Measurements from ENCODE around the gene IER5L. TPM values are rescaled to one million over a fixed set of nuclear protein-coding genes. Genes with fewer than 3 reads are reported as not detected.

The IER5L gene
- total RNA-seq, 2 donors from 2014 or later: 0.64 to 1.8 TPM

DNA sequence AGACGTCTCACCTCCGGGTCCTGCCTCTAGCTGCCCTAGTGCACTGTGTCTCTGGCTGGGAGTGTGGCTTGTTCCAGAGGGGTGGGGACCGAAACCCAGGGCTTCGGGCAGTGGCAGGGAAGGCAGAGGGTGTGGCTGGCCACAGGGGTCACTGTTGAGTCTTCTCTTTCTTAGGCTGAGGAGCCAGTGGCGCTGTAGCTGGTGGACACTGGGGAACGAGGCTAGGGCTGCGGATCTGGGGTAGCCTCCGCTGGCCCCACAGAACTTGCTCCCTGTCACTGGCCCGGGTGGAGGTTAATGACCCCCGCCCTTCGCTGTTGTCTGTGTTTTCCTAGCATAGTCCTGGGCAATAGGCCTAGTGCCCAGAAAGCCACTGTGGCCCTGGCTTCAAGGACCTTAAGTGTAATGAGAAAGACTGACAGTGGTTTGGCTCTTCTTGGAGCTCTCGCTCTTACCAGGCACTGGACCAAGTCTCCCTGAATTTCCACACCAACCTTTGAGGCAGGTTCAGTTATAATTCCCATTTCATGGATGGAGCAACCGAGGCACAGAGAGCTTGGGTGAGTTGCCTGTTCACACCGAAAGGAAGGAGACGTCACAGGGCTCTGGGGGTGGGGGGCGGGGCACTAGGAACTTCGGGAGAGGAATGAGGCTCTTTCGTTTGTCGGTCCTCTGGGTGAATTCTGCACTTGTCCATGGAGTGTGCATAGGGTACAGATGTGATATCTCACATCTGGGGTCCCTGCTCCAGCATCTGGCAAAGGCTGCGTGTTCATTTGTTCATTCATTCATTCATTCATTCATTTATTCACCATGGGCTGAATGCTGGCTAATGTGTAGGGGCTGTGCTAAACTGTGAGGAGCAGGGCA lies 4.8 kb upstream of the IER5L start:
- Mint-ChIP-seq H3K36me3 (no peaks in the 10 kb centered on the region), H3K4me3 (no peak overlapping the region), H3K27ac (no peak overlapping the region), H3K27me3 (peaks cover 0 to 5% of the 10 kb centered on the region in 2 donors), H3K4me1 (ENCODE audit: low read depth in 2 of 2) (peaks cover 2 to 6% of the 10 kb centered on the region in 2 donors), H3K9me3 (no peaks in the 10 kb centered on the region)
- DNase-seq (ENCODE audit: low spot score) (no peak), ATAC-seq (no peak)

- Mint-ChIP-seq H3K4me3 (no peak overlapping the region), H3K27ac (no peak overlapping the region), H3K9me3 (no peaks in the 10 kb centered on the region), H3K27me3 (peaks cover 0 to 5% of the 10 kb centered on the region in 2 donors), H3K4me1 (ENCODE audit: low read depth in 2 of 2) (peaks cover 5 to 6% of the 10 kb centered on the region in 2 donors), H3K36me3 (no peaks in the 10 kb centered on the region)
- no peak for ATAC-seq
- no peak for DNase-seq (ENCODE audit: low spot score)
Measured at GRCh38 chr9:129182122-129182521, 4.1 kb upstream of the IER5L start.

DNA sequence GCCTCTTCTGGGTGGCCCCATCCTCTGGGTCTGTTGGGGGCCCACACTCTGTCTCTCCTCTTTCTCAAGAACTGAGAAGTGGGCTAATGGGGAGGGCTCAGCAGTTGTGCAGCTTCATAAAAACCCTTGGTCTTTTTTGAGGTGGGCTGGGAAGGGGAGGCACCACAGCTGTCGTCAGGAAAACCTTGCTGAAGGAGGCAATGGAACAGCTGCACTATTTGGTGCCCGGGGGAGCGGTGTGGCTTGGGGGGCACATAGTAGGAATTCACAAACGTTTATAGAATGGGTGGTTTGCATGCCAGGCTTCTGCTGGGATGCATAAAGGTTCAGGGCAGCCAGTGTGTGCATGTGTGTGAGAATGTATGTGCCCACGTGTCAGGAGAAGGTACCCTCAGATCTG lies 3.2 kb upstream of the IER5L start:
- H3K27ac Mint-ChIP-seq: no peak overlapping the region
- DNase-seq (ENCODE audit: low spot score): no peak
- no peak for ATAC-seq
- peaks cover 0 to 5% of the 10 kb centered on the region in 2 donors for H3K27me3 Mint-ChIP-seq
- peaks cover 5 to 6% of the 10 kb centered on the region in 2 donors for H3K4me1 Mint-ChIP-seq (ENCODE audit: low read depth in 2 of 2)
- no peak overlapping the region for H3K4me3 Mint-ChIP-seq
- no peaks in the 10 kb centered on the region for H3K9me3 Mint-ChIP-seq
- H3K36me3 Mint-ChIP-seq: no peaks in the 10 kb centered on the region

DNA sequence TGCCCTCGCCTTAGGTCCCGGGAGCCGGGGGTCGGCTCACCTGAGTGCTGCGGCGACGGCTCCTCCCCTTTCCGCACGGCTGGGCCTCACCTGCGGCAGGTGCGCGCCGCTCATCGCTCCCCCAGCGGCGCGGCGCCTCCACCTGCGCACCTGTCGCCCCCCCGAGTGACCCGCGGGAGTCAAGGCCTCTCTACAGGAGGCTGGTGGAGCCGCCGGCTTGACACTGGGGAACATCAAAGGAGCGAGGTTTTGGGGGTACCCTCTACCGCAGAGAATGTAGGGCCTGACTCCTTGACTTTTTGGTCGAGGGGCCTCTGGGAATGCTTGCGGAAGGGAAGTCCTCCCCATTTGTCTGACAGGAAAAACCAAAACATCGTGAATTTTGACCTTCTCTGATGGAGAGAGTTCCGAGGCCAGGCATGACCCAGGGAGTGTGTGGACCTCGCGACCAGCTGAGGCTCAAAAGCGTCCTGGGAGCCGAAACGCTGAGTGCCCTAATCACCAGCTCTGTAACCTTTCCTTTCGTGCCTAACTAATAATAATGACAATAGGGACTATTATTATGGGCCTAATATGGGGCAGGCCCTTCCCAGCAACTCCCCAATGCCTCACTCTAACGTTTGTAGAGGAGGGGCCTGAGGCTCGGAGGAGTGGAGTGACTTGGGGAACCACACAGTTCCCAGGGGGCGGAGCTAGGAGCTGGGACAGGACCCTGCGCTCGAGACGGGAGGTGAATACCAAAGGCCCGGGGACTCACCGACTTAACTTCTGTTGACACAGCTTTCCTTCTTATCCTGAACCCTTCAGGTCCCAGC lies 714 bp upstream of the IER5L start:
- Mint-ChIP-seq H3K4me3 (peak overlapping the region; percentile 21), H3K27ac (no peak overlapping the region), H3K27me3 (peaks cover 0 to 3% of the 10 kb centered on the region in 2 donors), H3K4me1 (ENCODE audit: low read depth in 2 of 2) (peaks cover 0 to 8% of the 10 kb centered on the region in 2 donors), H3K36me3 (no peaks in the 10 kb centered on the region), H3K9me3 (no peaks in the 10 kb centered on the region)
- ATAC-seq (no peak), DNase-seq (ENCODE audit: low spot score) (no peak)

DNA sequence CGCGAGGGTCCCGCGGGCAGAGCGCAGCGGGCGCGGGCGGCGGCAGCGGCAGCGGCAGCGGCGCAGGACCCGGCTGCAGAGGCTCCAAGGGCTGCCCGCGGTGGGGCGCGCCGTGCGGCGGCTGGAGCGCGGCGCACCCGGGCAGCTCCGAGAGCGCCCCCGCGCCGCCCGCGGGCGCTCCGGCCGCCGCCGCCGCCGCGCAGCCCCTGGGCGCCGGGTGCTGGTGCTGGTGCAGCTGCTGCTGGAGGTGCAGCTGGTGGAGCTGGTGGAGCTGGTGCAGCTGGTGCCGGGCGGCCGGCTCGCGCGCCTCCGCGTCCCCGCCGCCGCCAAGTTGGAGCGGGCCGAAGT lies 644 bp downstream of the IER5L start:
- ATAC-seq (peak; percentile 2 to 18), DNase-seq (ENCODE audit: low spot score) (no peak)
- no peaks in the 10 kb centered on the region for H3K36me3 Mint-ChIP-seq
- H3K4me1 Mint-ChIP-seq (ENCODE audit: low read depth in 2 of 2): peaks cover 0 to 10% of the 10 kb centered on the region in 2 donors
- no peaks in the 10 kb centered on the region for H3K9me3 Mint-ChIP-seq
- H3K4me3 Mint-ChIP-seq: peak overlapping the region; percentile 76
- H3K27ac Mint-ChIP-seq: no peak overlapping the region
- peaks cover 6 to 7% of the 10 kb centered on the region in 2 donors for H3K27me3 Mint-ChIP-seq

DNA sequence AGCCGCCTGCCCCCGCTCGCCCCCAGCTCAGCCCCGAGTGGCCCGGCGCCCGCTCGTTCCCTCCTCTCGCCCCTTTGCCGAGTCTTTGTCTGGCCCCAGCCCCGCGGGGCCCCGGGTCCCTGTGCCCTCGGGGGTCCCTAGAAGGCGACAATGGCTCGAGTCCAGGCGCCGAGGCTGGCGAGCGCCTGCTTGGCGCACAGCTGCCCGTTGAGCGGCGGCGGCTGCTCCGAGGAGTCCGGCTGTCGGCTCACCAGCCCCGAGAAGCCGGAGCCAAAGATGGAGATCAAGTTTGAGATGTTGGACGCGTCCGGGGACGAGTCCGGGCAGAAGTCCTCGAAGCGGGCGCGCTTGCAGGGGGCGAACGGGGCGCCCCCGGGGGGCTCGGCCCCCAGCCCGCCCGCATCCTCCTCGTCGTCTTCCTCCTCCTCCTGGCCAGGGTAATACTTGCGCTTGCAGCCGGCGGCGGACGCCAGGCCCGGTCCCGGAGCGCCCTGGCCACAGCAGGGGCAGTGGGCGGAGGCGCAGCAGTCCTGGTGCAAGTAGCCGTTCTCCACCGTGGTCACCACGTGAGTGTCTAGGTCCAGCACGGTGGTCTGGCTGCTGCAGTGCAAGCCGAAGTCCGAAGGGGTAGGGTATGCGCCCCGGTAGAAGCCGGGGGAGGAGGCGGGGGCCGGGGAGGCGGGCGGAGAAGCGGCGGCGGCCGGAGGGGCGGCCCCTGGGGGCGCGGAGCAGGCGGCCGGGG lies 1.2 kb downstream of the IER5L start:
- peaks cover 0 to 10% of the 10 kb centered on the region in 2 donors for H3K4me1 Mint-ChIP-seq (ENCODE audit: low read depth in 2 of 2)
- ATAC-seq (no peak), DNase-seq (ENCODE audit: low spot score) (no peak)
- H3K27me3 Mint-ChIP-seq: peaks cover 4 to 6% of the 10 kb centered on the region in 2 donors
- H3K9me3 Mint-ChIP-seq: no peaks in the 10 kb centered on the region
- H3K4me3 Mint-ChIP-seq: peak overlapping the region; percentile 88
- no peak overlapping the region for H3K27ac Mint-ChIP-seq
- no peaks in the 10 kb centered on the region for H3K36me3 Mint-ChIP-seq

DNA sequence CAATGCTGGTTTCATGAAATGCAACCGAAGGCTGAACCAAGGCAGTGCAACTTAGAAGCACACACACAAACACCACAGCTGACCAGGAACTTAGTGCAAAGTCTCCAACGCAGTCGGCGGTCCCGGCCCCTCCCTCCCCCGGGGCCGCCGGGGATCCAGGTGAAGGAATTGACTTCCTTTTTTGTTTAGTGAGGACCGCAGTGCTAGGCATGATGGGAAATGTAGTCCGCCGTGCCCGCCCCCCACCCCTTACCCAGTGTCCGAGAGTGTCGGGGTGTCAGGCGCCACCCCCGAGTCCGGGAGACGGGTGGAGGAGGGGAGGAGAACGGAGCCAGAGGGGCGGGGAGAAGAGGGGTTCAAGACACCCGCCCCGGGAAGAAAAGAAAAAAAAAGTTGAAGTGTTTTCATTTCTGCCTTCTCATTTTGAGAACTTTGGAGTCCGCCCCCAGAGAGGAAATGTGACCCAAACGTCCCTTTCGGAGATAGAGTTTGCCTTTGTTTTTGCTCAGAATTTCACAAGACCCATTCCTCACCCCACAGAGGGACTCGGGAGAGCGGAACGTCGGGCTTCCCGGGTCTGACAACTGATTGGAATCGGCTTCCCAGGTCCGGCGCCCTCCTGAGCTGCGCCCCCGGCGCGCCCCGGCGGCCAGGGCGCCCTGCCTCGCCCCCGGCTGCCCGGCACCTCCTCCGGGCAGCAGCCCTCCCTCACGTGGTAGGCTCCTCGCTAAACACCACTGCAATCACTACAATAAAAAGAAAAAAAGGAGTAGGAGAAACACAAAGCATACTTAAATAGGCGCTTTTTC lies 2.0 kb downstream of the IER5L start:
- peaks cover 0 to 10% of the 10 kb centered on the region in 2 donors for H3K4me1 Mint-ChIP-seq (ENCODE audit: low read depth in 2 of 2)
- DNase-seq (ENCODE audit: low spot score): no peak
- no peak for ATAC-seq
- H3K27ac Mint-ChIP-seq: peak overlapping the region in 1 of 2 donors; percentile 45
- peak overlapping the region; percentile 88 for H3K4me3 Mint-ChIP-seq
- H3K36me3 Mint-ChIP-seq: no peaks in the 10 kb centered on the region
- no peaks in the 10 kb centered on the region for H3K9me3 Mint-ChIP-seq
- peaks cover 6 to 11% of the 10 kb centered on the region in 2 donors for H3K27me3 Mint-ChIP-seq

- Mint-ChIP-seq H3K27me3 (peaks cover 6 to 11% of the 10 kb centered on the region in 2 donors), H3K4me1 (ENCODE audit: low read depth in 2 of 2) (peaks cover 0 to 10% of the 10 kb centered on the region in 2 donors), H3K27ac (peak overlapping the region in 1 of 2 donors; percentile 45), H3K9me3 (no peaks in the 10 kb centered on the region), H3K36me3 (no peaks in the 10 kb centered on the region), H3K4me3 (peak overlapping the region; percentile 88)
- DNase-seq (ENCODE audit: low spot score) (no peak), ATAC-seq (no peak)
Measured at GRCh38 chr9:129175515-129175824, 2.6 kb downstream of the IER5L start.

DNA sequence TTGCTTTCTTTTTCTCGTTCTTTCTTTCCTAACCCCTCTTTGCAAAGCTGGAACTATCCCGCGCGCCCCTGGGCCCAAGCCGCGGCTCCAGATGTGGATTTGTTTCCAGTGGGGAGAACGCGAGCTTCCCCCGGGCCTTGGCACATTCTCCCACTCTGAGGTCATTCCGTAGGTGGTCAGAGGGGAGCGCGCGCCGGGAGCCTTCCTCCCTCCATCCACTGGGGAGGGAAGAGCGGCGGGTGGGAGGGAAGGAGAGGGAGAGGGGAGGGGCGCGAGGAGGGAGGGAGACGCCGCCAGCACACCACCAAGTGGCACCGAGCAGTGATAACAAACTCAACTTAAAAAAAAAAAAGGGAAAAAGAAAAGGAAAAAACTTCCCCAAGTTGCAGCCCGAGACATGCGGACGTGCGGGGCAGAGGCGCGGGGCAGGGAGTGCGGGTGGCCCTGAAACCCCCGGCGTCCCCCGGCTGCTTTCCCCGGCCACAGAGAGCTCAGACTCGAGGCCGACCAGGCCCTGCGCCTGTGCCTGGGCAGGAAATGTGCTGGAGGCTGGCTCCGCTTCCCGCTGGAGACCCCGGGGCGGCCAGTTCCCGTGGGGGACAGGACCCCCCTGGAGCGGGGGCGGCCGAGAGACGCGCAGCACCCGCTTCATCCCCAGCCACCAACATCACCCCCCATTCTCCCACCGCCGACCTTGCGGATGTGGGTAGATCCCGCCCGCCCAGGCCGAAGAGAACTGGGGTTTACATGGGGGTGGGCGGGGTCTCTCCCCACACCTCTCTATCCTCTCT lies 3.1 kb downstream of the IER5L start:
- Mint-ChIP-seq H3K27me3 (peaks cover 6 to 11% of the 10 kb centered on the region in 2 donors), H3K4me1 (ENCODE audit: low read depth in 2 of 2) (peaks cover 0 to 10% of the 10 kb centered on the region in 2 donors), H3K27ac (peak overlapping the region in 1 of 2 donors; percentile 45), H3K4me3 (peak overlapping the region; percentile 88), H3K36me3 (no peaks in the 10 kb centered on the region), H3K9me3 (no peaks in the 10 kb centered on the region)
- DNase-seq (ENCODE audit: low spot score) (no peak), ATAC-seq (no peak)

DNA sequence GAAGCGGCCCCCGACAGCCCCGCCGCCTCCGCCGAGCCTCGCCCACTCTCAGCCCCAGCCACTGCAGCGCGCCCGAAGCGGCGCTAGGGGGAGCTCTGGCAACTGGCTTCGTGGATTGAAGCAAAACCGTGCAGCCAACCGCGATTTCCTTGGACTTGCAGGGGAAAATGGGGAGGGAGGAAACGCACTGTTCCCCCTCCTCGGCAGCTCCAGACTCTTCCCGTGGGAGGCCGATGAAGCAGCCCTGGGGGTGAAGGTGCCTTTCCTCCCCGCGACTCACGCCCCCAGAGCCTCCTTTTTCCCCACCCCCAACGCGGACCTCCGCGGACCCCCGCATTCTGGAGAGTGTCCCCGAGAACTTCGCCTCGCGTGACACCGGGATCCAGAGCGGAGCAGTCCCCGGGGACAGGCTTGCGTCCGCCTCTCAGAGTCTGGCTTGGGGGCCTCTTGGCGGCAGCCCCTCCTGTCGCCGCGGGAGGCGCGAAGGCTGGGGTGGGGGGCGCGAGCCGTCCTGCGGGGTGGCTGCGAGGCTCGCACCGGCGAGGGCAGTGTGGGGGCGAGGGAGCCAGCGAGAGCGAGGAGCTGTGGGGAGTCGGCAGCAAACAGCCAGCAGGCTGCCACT lies 3.8 kb downstream of the IER5L start:
- peak overlapping the region; percentile 88 for H3K4me3 Mint-ChIP-seq
- no peak overlapping the region for H3K27ac Mint-ChIP-seq
- H3K9me3 Mint-ChIP-seq: no peaks in the 10 kb centered on the region
- ATAC-seq (peak; percentile 30 to 32), DNase-seq (ENCODE audit: low spot score) (peak; percentile 80)
- peaks cover 6 to 11% of the 10 kb centered on the region in 2 donors for H3K27me3 Mint-ChIP-seq
- H3K4me1 Mint-ChIP-seq (ENCODE audit: low read depth in 2 of 2): peaks cover 0 to 10% of the 10 kb centered on the region in 2 donors
- H3K36me3 Mint-ChIP-seq: no peaks in the 10 kb centered on the region

- H3K9me3 Mint-ChIP-seq: no peaks in the 10 kb centered on the region
- ATAC-seq (no peak), DNase-seq (ENCODE audit: low spot score) (no peak)
- H3K27ac Mint-ChIP-seq: no peak overlapping the region
- H3K27me3 Mint-ChIP-seq: peaks cover 6 to 11% of the 10 kb centered on the region in 2 donors
- H3K4me3 Mint-ChIP-seq: peak overlapping the region; percentile 88
- H3K4me1 Mint-ChIP-seq (ENCODE audit: low read depth in 2 of 2): peaks cover 0 to 10% of the 10 kb centered on the region in 2 donors
- no peaks in the 10 kb centered on the region for H3K36me3 Mint-ChIP-seq
Measured at GRCh38 chr9:129173296-129174101, 4.6 kb downstream of the IER5L start.

All from natural killer cell treated with Interleukin-12 subunit alpha and Interleukin-12 subunit beta and Interleukin-15 and Interleukin-18, amount 100 ng/mL, for 72 hours (primary cell).